Upper lobe of left lung (tissue), 4 donors: Measurements from ENCODE around the gene ZNF480.

Source experiments
- CTCF ChIP-seq, 6 experiments: fragments of 450-650 bp in 4 of 6; fragments of 200-600 bp in 2 of 6; sonication (generic) in 2 of 6; IDR thresholded peaks; one replicate each; pipeline ENCODE4 v1.5.1; 2016 to 2019; ENCODE audit warnings: antibody characterized with exemption in 6 of 6
- EP300 ChIP-seq, 4 donors: sonication (generic); formaldehyde crosslinking; IDR thresholded peaks; one replicate each; pipeline ENCODE4 v1.5.1; 2017; ENCODE audit warnings: antibody characterized with exemption in 4 of 4, control low read depth in 2 of 4
- POLR2A ChIP-seq, 4 donors: fragments of 450-650 bp; IDR thresholded peaks; one replicate each; pipeline ENCODE4 v1.5.1; 2016 to 2017; ENCODE audit warnings: antibody characterized with exemption in 4 of 4, mild to moderate bottlenecking in 2 of 4
- POLR2AphosphoS5 ChIP-seq, 2 donors: sonication (generic); formaldehyde crosslinking; IDR thresholded peaks; one replicate each; pipeline ENCODE4 v1.5.1; 2017; ENCODE audit warnings: antibody characterized with exemption in 2 of 2

GRCh38 chr19:52322429-52322828 lies 25.5 kb downstream of the ZNF480 start:
- TF ChIP-seq CTCF (IDR thresholded peaks at IDR 0.05), result no peak
- TF ChIP-seq POLR2A (IDR thresholded peaks at IDR 0.05), result no peak
- no peak for TF ChIP-seq EP300 (IDR thresholded peaks at IDR 0.05)
- TF ChIP-seq POLR2AphosphoS5 (IDR thresholded peaks at IDR 0.05), result no peak
